ENCODE results near the gene NCKAP5. TPM values are rescaled to one million over a fixed set of nuclear protein-coding genes. Genes with fewer than 3 reads are reported as not detected.

Gene NCKAP5
- total RNA-seq (2022; extraction: Qiagen RNA extraction), result 0.76 to 1.1 TPM (median 0.79 TPM) in 5 replicates

DNA sequence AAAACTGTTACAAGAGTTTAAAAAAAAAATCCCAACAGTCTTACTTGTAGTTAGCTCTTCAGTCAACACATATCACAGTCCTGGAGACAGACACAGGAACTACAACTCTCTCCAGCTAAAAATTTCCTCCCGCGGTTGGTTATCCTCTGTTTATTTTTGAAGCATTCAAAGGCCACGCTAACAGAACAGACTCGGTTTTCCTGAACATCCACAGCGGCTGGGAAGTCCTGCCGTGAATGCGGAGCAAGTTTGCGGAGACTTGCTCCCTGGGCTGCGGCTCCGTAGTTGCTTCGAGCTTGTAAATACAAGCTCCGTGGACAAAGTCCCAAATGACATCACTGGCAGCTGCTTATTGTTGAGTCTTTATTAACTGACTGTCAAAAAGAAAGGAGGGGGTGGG is at the start of gene NCKAP5:
Gene NCKAP5, minus strand, starts transcription at position 292 of the 400 bp plus-strand sequence. CDS start 50,937 bp downstream, outside the sequence.

DNA sequence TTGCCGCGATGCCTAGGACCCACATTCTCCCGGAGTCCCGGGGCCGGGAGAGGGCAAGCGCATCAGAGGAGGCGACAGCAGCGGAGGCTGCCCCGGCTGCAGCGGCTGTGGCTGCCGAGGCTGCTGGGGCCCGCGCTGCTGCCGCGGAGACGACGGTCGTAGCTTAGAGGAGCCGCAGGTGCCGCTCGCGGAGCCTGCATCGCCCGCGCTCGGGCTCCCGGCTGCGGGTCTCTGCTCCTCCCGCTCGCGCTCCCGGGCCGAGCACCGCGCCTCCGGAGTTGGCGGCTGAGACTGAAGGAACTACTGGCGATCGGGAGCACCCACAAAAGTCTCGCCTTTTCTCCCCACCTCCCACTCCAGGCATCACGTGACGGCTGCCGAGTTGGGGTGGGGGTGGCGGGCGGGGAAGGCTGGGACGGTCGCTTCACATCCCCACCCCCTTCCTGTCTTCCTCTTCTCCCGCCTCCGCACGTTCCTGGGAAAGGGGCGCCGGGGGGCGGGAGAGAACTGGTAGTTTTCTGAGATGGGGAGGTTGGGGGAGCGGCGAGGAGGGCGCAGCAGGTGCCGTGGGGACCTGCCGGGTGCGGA is 898.3 kb downstream of the NCKAP5 start, which contains the start of gene LYPD1:
Gene LYPD1, minus strand, starts transcription at position 298 of the 588 bp plus-strand sequence. Its CDS starts 273 bp downstream, at position 25.

